ENCODE data around the gene SAP30BP. TPM values are rescaled to one million over a fixed set of nuclear protein-coding genes. Genes with fewer than 3 reads are reported as not detected.
A peak's percentile ranks its signal among the peaks of the same experiment; 100 is the strongest.

The SAP30BP gene
- total RNA-seq, 2 donors from 2014 or later: 56.7 to 66.1 TPM

- intact Hi-C loops (cut with DNase I): loop anchor here (1.0 to 10.0 kb wide), 3 partner anchors 71 to 84 kb away; no protein-coding TSS in a partner anchor
- DNase-seq (ENCODE audit: low spot score): no peak
These were observed 83.7 kb downstream of the SAP30BP start for GRCh38 chr17:75750661-75751423.

DNA sequence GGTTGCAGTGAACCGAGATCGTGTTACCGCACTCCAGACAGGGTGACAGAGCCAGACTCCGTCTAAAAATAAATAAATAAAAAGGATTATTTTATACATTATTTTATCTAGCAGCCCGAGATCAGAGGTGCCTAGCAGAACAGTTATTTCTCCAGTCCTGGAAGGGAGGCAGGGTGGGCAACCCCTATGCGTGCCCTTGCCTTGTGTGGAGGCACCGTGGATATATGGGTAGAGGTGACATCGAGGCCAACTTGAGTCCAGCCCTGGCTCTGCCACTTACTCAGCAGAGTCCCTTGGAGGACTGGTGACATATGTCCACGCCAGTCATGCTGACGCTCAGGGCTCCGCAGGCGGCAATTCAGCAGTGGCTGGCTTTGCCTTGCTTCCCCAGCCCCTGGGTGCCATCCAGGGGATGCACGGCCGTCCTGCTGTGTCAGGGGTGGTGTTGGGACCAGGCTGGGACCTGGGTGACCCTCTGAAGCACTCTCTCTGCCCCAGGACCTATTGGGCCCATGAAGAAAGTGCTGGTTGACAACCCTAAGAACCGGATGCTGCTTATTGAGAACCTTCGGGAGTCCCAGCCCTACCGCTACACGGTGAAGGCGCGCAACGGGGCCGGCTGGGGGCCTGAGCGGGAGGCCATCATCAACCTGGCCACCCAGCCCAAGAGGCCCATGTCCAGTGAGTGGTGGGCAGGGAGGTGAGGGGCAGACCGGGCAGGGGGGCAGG, 84.7 kb downstream of the SAP30BP start:
- no peak for DNase-seq (ENCODE audit: low spot score)
- intact Hi-C loops (cut with DNase I): loop anchor here (1.0 to 10.0 kb wide), 3 partner anchors 72 to 83 kb away; no protein-coding TSS in a partner anchor

GRCh38 chr17:75752405-75752709, 85.2 kb downstream of the SAP30BP start:
- intact Hi-C loops (cut with DNase I): loop anchor here (5.0 to 10.0 kb wide), 2 partner anchors 75 to 82 kb away; no protein-coding TSS in a partner anchor
- DNase-seq (ENCODE audit: low spot score): no peak

DNA sequence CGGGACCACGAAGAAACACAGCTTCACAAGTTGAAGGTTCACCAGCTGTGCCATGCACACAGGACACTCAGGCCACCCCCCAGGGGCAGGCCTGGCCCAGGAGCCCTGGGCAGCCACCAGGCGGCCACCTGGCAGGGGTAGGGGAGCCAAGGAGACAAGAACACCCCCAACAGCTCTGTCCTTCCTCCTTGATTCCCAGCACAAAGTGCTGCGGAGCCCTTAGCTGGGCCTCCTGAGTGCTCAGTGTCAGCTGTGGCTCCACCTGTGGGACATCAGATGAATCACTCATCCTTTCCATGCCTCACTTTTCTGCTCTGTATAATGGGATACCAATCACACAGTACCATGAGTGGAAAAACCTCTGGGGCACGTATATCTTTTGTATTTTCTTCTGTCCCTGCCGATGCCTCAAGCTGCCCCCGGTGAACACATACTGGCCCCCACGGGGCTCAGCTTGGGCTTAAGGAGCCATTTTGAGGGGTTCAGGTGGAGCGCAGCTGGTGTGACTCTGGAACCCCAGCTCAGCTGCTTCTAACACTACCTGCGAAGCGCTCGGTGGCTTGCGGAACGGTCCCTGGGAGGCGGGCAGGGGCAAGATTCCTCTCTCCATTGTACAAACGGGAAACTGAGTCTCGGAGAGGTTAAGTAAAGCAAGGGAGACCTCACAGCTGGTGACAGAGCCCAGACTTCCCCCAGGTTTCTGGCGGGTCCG, 85.8 kb downstream of the SAP30BP start:
- intact Hi-C loops (cut with DNase I): loop anchor here (5.0 to 10.0 kb wide), 2 partner anchors 76 to 82 kb away; no protein-coding TSS in a partner anchor
- no peak for DNase-seq (ENCODE audit: low spot score)

DNA sequence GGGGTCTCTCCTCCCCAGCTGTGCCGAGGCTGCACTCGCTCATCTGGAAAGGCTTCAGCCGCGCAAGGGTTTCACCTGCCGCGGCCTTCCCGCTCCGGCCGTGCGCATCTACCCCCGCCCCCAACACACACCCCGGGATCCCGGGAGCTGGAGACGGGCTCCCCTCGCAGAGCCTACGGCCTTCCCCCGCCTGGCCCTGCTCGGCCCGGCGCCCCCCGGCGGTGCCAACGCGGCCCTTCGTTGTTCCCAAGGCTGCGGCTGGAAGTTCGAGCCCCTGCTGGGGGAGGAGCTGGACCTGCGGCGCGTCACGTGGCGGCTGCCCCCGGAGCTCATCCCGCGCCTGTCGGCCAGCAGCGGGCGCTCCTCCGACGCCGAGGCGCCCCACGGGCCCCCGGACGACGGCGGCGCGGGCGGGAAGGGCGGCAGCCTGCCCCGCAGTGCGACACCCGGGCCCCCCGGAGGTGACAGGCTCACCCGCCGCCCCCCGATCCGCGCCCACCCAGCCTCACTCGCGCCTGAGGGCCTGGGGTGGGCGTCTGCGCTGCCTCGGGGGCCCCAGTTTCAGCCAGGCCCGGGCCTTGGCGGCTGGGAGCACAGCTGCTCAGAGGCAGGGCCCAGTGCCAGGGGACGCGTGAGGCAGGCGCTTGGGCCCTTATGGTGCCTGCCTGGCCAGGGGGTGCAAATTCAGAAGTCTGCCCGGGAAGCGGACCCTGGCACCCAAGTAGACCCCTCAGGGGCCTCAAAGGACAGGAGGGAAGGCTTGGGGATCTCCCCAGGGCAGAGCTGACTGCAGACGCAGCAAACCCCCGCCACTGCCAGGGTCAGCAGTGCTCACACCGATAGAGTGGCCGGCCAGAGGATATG, 86.6 kb downstream of the SAP30BP start:
- peak; percentile 92 for DNase-seq (ENCODE audit: low spot score)
- intact Hi-C loops (cut with DNase I): loop anchor here (5.0 to 10.0 kb wide), 2 partner anchors 76 to 81 kb away; no protein-coding TSS in a partner anchor

DNA sequence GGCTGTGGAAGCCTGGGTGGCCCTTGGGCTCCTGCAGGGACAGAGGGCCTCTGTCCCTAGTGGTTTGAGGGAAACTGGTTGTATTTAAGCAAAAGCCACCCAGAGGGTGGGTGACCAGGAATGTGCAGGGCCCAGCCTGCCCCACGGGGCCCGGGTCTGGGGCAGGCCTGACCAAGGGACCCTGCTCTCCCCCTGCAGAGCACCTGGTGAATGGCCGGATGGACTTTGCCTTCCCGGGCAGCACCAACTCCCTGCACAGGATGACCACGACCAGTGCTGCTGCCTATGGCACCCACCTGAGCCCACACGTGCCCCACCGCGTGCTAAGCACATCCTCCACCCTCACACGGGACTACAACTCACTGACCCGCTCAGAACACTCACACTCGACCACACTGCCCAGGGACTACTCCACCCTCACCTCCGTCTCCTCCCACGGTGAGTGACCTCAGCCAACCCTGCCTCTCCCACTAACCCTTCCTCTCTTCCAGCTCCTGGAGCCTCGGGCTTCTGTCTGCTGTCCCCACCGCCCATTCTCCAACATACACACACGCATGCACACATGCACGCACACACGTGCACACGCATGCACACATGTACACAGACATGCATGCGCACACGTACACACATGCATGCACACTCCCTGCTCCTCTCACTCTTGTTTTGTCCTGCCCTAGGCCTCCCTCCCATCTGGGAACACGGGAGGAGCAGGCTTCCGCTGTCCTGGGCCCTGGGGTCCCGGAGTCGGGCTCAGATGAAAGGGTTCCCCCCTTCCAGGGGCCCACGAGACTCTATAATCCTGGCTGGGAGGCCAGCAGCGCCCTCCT, 87.5 kb downstream of the SAP30BP start:
- DNase-seq (ENCODE audit: low spot score): peak; percentile 76
- intact Hi-C loops (cut with DNase I): loop anchor here (5.0 to 10.0 kb wide), 2 partner anchors 77 to 80 kb away; no protein-coding TSS in a partner anchor

- no peak for DNase-seq (ENCODE audit: low spot score)
- intact Hi-C loops (cut with DNase I): loop anchor here in 1 of 2 donors (10.0 kb wide), 1 partner anchor 79 kb away; no protein-coding TSS in a partner anchor
These were observed 88.2 kb downstream of the SAP30BP start for GRCh38 chr17:75755205-75755901.

- no peak for DNase-seq (ENCODE audit: low spot score)
- intact Hi-C loops (cut with DNase I): loop anchor here in 1 of 2 donors (10.0 kb wide), 1 partner anchor 79 kb away; no protein-coding TSS in a partner anchor
These were observed 88.9 kb downstream of the SAP30BP start for GRCh38 chr17:75755990-75756389.

DNA sequence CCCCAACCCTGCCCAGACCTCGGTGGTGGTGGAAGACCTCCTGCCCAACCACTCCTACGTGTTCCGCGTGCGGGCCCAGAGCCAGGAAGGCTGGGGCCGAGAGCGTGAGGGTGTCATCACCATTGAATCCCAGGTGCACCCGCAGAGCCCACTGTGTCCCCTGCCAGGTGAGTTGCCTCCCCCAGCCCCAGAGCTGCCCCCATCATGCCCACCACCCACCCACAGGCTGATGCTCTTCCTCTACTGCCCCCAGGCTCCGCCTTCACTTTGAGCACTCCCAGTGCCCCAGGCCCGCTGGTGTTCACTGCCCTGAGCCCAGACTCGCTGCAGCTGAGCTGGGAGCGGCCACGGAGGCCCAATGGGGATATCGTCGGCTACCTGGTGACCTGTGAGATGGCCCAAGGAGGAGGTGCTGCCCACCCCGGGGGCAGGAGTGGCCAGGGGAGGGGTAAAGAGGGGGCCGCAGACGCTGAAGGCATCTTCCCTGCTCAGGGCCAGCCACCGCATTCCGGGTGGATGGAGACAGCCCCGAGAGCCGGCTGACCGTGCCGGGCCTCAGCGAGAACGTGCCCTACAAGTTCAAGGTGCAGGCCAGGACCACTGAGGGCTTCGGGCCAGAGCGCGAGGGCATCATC, 89.4 kb downstream of the SAP30BP start:
- intact Hi-C loops (cut with DNase I): loop anchor here in 1 of 2 donors (10.0 kb wide), 1 partner anchor 78 kb away; no protein-coding TSS in a partner anchor
- DNase-seq (ENCODE audit: low spot score): peak; percentile 75

DNA sequence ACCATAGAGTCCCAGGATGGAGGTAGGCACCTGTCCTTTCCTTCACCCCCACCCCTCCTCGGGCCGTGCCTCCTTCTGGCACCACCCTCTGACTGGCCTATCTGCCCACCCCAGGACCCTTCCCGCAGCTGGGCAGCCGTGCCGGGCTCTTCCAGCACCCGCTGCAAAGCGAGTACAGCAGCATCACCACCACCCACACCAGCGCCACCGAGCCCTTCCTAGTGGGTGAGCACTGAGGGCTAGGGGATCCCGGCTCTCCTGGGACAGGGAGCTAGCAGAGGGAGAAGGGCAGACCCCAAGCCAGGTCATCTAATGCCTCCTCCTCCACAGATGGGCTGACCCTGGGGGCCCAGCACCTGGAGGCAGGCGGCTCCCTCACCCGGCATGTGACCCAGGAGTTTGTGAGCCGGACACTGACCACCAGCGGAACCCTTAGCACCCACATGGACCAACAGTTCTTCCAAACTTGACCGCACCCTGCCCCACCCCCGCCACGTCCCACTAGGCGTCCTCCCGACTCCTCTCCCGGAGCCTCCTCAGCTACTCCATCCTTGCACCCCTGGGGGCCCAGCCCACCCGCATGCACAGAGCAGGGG, 90.0 kb downstream of the SAP30BP start:
- DNase-seq (ENCODE audit: low spot score): peak; percentile 74
- intact Hi-C loops (cut with DNase I): loop anchor here in 1 of 2 donors (10.0 kb wide), 1 partner anchor 78 kb away; no protein-coding TSS in a partner anchor

Other genes with a start within 250 kb of the SAP30BP start
- 10 to 100 TPM; 53.8 to 64.3 TPM for gene TMEM94, start 210.7 kb upstream of the SAP30BP start, total RNA-seq
- gene CASKIN2, start 151.8 kb upstream of the SAP30BP start, total RNA-seq: 10 to 100 TPM; 51.1 to 57.6 TPM
- gene TSEN54, start 150.8 kb upstream of the SAP30BP start, total RNA-seq: 10 to 100 TPM in 1 of 2 donors, 1 to 10 TPM in 1; 8.8 to 15.2 TPM
- gene LLGL2, start 141.6 kb upstream of the SAP30BP start, total RNA-seq: 1 to 10 TPM; 6.4 to 6.8 TPM
- 100 to 1,000 TPM in 1 of 2 donors, 10 to 100 TPM in 1; 76.5 to 114 TPM for gene MYO15B, start 79.5 kb upstream of the SAP30BP start, total RNA-seq
- gene SMIM5, start 33.9 kb upstream of the SAP30BP start, total RNA-seq: under 1 TPM; 0.38 to 0.97 TPM
- gene RECQL5, start 184 bp upstream of the SAP30BP start, total RNA-seq: 10 to 100 TPM; 14.5 to 14.8 TPM
- gene ITGB4, start 54.1 kb downstream of the SAP30BP start, total RNA-seq: 10 to 100 TPM; 39.4 to 46.6 TPM
- gene GALK1, start 97.9 kb downstream of the SAP30BP start, total RNA-seq: 10 to 100 TPM; 21.0 to 27.6 TPM
- 10 to 100 TPM; 23.3 to 32.9 TPM for gene UNK, start 117.5 kb downstream of the SAP30BP start, total RNA-seq
- gene UNC13D, start 177.1 kb downstream of the SAP30BP start, total RNA-seq: 10 to 100 TPM in 1 of 2 donors, 1 to 10 TPM in 1; 7.3 to 15.1 TPM
- 100 to 1,000 TPM in 1 of 2 donors, 10 to 100 TPM in 1; 75.8 to 111 TPM for gene WBP2, start 188.0 kb downstream of the SAP30BP start, total RNA-seq
- gene TRIM47, start 211.2 kb downstream of the SAP30BP start, total RNA-seq: 10 to 100 TPM; 60.8 to 70.9 TPM
- gene TRIM65, start 229.6 kb downstream of the SAP30BP start, total RNA-seq: 10 to 100 TPM; 12.8 to 15.7 TPM
- gene MRPL38, start 237.5 kb downstream of the SAP30BP start, total RNA-seq: 10 to 100 TPM; 49.3 to 55.5 TPM

All from posterior vena cava (tissue), 2 donors.